ENCODE measurements around the gene NR1I2. TPM values are rescaled to one million over a fixed set of nuclear protein-coding genes. Genes with fewer than 3 reads are reported as not detected.

The NR1I2 gene
- total RNA-seq, 6 experiments from 2014 or later = not detected

DNA sequence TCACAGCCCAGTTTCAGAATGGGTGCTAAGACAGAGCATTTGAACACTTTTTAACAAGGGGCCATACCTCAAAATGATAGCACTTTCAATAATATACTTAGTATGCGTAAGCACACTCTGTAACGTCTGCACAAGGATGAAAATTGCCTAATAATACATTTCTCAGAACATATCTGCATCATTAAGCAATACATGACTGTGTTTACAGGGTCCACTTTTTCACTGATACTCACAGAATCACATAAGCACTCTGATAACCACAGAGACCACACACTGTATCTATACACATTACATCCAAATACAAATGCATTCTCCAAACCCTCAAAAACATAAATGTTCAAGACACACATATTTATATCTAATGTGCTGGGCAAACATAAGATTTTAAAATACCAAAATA lies 79.8 kb downstream of the NR1I2 start:
- H3K36me3 Mint-ChIP-seq (ENCODE audit: low read depth) = peaks cover 53% of the 10 kb centered on the region
- H3K27ac Mint-ChIP-seq = no peak overlapping the region
- H3K27me3 Mint-ChIP-seq (ENCODE audit: insufficient read depth) = no peaks in the 10 kb centered on the region
- H3K4me1 Mint-ChIP-seq (ENCODE audit: low read depth) = no peaks in the 10 kb centered on the region
- H3K9me3 Mint-ChIP-seq = no peaks in the 10 kb centered on the region; the same call in 1 of the 2 replicates
- TF ChIP-seq, protein P1, sequence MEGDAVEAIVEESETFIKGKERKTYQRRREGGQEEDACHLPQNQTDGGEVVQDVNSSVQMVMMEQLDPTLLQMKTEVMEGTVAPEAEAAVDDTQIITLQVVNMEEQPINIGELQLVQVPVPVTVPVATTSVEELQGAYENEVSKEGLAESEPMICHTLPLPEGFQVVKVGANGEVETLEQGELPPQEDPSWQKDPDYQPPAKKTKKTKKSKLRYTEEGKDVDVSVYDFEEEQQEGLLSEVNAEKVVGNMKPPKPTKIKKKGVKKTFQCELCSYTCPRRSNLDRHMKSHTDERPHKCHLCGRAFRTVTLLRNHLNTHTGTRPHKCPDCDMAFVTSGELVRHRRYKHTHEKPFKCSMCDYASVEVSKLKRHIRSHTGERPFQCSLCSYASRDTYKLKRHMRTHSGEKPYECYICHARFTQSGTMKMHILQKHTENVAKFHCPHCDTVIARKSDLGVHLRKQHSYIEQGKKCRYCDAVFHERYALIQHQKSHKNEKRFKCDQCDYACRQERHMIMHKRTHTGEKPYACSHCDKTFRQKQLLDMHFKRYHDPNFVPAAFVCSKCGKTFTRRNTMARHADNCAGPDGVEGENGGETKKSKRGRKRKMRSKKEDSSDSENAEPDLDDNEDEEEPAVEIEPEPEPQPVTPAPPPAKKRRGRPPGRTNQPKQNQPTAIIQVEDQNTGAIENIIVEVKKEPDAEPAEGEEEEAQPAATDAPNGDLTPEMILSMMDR (IDR thresholded peaks at IDR 0.05) = no peak
- no peak overlapping the region for H3K4me3 Mint-ChIP-seq
- DNase-seq = no peak

DNA sequence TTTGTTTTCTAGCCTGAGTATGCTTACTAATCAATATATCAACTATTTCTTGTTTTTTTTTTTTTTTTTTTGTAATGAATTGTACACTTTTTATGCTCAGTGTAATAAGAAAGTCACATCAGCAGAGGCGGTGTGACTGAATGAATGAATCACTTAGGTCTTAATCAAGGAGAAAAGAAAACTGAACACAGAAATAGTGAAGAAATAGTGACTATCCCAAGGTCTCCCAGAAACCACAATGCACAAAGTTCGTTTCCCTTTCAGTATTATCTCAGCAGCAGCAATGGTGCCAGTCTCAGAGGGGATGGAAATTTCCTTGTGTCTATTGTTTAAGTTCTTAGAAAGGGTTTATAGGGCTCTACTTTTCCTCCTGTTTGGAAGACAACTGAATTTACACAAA lies 80.7 kb downstream of the NR1I2 start:
- Mint-ChIP-seq H3K4me3 (no peak overlapping the region), H3K36me3 (ENCODE audit: low read depth) (peaks cover 46% of the 10 kb centered on the region), H3K27ac (no peak overlapping the region), H3K9me3 (no peaks in the 10 kb centered on the region; the same call in 1 of the 2 replicates), H3K4me1 (ENCODE audit: low read depth) (no peaks in the 10 kb centered on the region), H3K27me3 (ENCODE audit: insufficient read depth) (no peaks in the 10 kb centered on the region)
- DNase-seq = no peak
- TF ChIP-seq, protein P1 (IDR thresholded peaks at IDR 0.05) = no peak

DNA sequence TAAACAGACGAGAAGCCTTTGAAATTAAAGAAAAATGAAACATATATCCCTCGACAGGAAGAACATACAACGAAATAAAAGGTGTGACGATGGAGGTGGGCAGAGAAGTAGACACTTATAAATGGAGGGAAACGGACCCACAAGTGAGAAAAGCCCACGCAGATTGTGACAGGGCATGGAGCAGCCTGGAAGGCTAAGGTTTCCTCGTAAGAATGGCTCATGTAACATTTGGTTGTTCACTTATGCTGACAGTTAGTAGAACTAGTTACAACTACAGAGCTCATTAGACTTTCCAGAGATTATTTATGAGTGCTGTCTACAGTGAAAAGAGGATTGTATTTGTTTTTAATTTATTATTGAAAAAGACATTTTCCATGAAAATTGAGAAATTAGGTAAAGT lies 82.6 kb downstream of the NR1I2 start:
- Mint-ChIP-seq H3K4me3 (no peak overlapping the region), H3K27ac (no peak overlapping the region), H3K9me3 (no peaks in the 10 kb centered on the region), H3K36me3 (ENCODE audit: low read depth) (peaks cover 31% of the 10 kb centered on the region), H3K27me3 (ENCODE audit: insufficient read depth) (no peaks in the 10 kb centered on the region), H3K4me1 (ENCODE audit: low read depth) (no peaks in the 10 kb centered on the region)
- DNase-seq = no peak
- TF ChIP-seq, protein P1 (IDR thresholded peaks at IDR 0.05) = no peak

Other genes with a start within 250 kb of the NR1I2 start
- not detected for gene CD80, start 222.5 kb upstream of the NR1I2 start, total RNA-seq (2021; fragmentation: NEBNext Ultra II Directional; extraction: Animal tissue kit (Norgen Biotek cat#: 25700))
- gene ADPRH, start 202.6 kb upstream of the NR1I2 start, total RNA-seq (2021; fragmentation: NEBNext Ultra II Directional; extraction: Animal tissue kit (Norgen Biotek cat#: 25700)) = 1 to 10 TPM in 2 of 6 experiments, under 1 TPM in 4; 0.10 to 1.8 (median 0.19) TPM
- gene PLA1A, start 184.2 kb upstream of the NR1I2 start, total RNA-seq (2021; fragmentation: NEBNext Ultra II Directional; extraction: Animal tissue kit (Norgen Biotek cat#: 25700)) = not detected
- gene POPDC2, start 121.5 kb upstream of the NR1I2 start, total RNA-seq (2021; fragmentation: NEBNext Ultra II Directional; extraction: Animal tissue kit (Norgen Biotek cat#: 25700)) = under 1 TPM in 4 of 6 experiments, not detected in 2; 0.14 to 0.98 (median 0.70) TPM
- 10 to 100 TPM; 28.9 to 41.0 (median 35.2) TPM for gene COX17, start 104.7 kb upstream of the NR1I2 start, total RNA-seq (2021; fragmentation: NEBNext Ultra II Directional; extraction: Animal tissue kit (Norgen Biotek cat#: 25700))
- gene CFAP91, start 79.1 kb upstream of the NR1I2 start, total RNA-seq (2021; fragmentation: NEBNext Ultra II Directional; extraction: Animal tissue kit (Norgen Biotek cat#: 25700)) = not detected

Measured in HFFc6 (cell line).